HEK293T (cell line): ENCODE results near the gene TMEM225B.
"Not testable (repeated sequence)": the region's sequence is repeated elsewhere in the genome, so short reads cannot be mapped to it uniquely, and the experiment has no call there.

Experiments used
- CTCF ChIA-PET: fragments of 350-600 bp; formaldehyde crosslinking; extraction: SDS; loops from one replicate; lab custom pipeline; 2021; ENCODE audit warnings: antibody characterized with exemption, inconsistent platforms; lab: Yijun Ruan, JAX
- POLR2A ChIA-PET: fragments of 350-600 bp; formaldehyde crosslinking; extraction: SDS; loops from one replicate; lab custom pipeline; 2020; ENCODE audit warnings: antibody characterized with exemption, inconsistent platforms; lab: Yijun Ruan, JAX
- DNase-seq: peaks from one replicate; pipeline ENCODE4 v3.0.0; 2012; ENCODE audit warnings: mixed read lengths; ENCODE audit errors: extremely low spot score
- ARNT ChIP-seq: fragments of 450-650 bp; IDR thresholded peaks from 2 replicates; pipeline ENCODE4 v1.6.1; 2017; ENCODE audit warnings: mild to moderate bottlenecking
- BHLHE40 ChIP-seq: fragments of 450-650 bp; IDR thresholded peaks from 2 replicates; pipeline ENCODE4 v1.6.1; 2016; ENCODE audit warnings: mild to moderate bottlenecking, moderate library complexity, borderline replicate concordance
- CTBP1 ChIP-seq: fragments of 450-650 bp; IDR thresholded peaks from 2 replicates; pipeline ENCODE4 v1.6.1; 2016; ENCODE audit warnings: borderline replicate concordance
- ELF4 ChIP-seq: fragments of 450-650 bp; IDR thresholded peaks from 2 replicates; pipeline ENCODE4 v1.6.1; 2017; ENCODE audit warnings: antibody characterized with exemption
- FOXA1 ChIP-seq: fragments of 450-650 bp; IDR thresholded peaks from 2 replicates; pipeline ENCODE4 v1.6.1; 2016; ENCODE audit warnings: mild to moderate bottlenecking
- FOXK2 ChIP-seq: fragments of 450-650 bp; IDR thresholded peaks from 2 replicates; pipeline ENCODE4 v1.6.1; 2016; ENCODE audit warnings: mild to moderate bottlenecking
- FOXM1 ChIP-seq: fragments of 450-650 bp; IDR thresholded peaks from 2 replicates; pipeline ENCODE4 v1.6.1; 2017; ENCODE audit warnings: mild to moderate bottlenecking, borderline replicate concordance
- HDGF ChIP-seq: fragments of 450-650 bp; IDR thresholded peaks from 2 replicates; pipeline ENCODE4 v1.6.1; 2017; ENCODE audit warnings: antibody characterized with exemption, borderline replicate concordance
- L3MBTL2 ChIP-seq: fragments of 450-650 bp; conservative IDR thresholded peaks from 2 replicates; pipeline ENCODE4 v1.6.1; 2016; ENCODE audit warnings: mild to moderate bottlenecking
- LEF1 ChIP-seq: fragments of 450-650 bp; IDR thresholded peaks from 2 replicates; pipeline ENCODE4 v1.6.1; 2017; ENCODE audit warnings: mild to moderate bottlenecking, borderline replicate concordance
- NFRKB ChIP-seq: fragments of 450-650 bp; IDR thresholded peaks from 2 replicates; pipeline ENCODE4 v1.6.1; 2016; ENCODE audit warnings: mild to moderate bottlenecking, moderate library complexity
- PKNOX1 ChIP-seq: fragments of 450-650 bp; IDR thresholded peaks from 2 replicates; pipeline ENCODE4 v1.6.1; 2016
- SP1 ChIP-seq: fragments of 450-650 bp; IDR thresholded peaks from 2 replicates; pipeline ENCODE4 v1.6.1; 2017
- SUZ12 ChIP-seq: fragments of 450-650 bp; IDR thresholded peaks from 2 replicates; pipeline ENCODE4 v1.6.1; 2016; ENCODE audit warnings: mild to moderate bottlenecking
- TARDBP ChIP-seq: fragments of 450-650 bp; IDR thresholded peaks from 2 replicates; pipeline ENCODE4 v1.6.1; 2016
- ZNF384 ChIP-seq: fragments of 450-650 bp; IDR thresholded peaks from 2 replicates; pipeline ENCODE4 v1.6.1; 2016

Gene TMEM225B

GRCh38 chr7:99644431-99644830, 46.4 kb downstream of the TMEM225B start:
- no peak for DNase-seq
- ChIA-PET CTCF (no interaction called here), POLR2A (interaction anchor here (0.7 kb wide), 1 partner anchor 126 kb away, joined by 3 read pairs; no protein-coding TSS in a partner anchor)
- TF ChIP-seq FOXM1 (no peak), ELF4 (no peak), ZNF384 (no peak), LEF1 (no peak), HDGF (no peak), FOXA1 (no peak), CTBP1 (no peak)

GRCh38 chr7:99645590-99645989, 47.5 kb downstream of the TMEM225B start:
- TF ChIP-seq ARNT (no peak), TARDBP (no peak), HDGF (no peak), FOXK2 (no peak), PKNOX1 (no peak), ZNF384 (no peak)
- ChIA-PET CTCF (interaction anchor here (0.6 kb wide), 1 partner anchor 148 kb away, joined by 3 read pairs; no protein-coding TSS in a partner anchor), POLR2A (no interaction called here)
- DNase-seq = no peak

GRCh38 chr7:99648843-99649242, 50.8 kb downstream of the TMEM225B start:
- no peak for DNase-seq

GRCh38 chr7:99651290-99651689, 53.2 kb downstream of the TMEM225B start:
- ChIA-PET CTCF (no interaction called here), POLR2A (no interaction called here)
- TF ChIP-seq CTBP1 (no peak), FOXK2 (no peak), SUZ12 (no peak), LEF1 (no peak), ZNF384 (no peak), SP1 (no peak), ELF4 (no peak), NFRKB (no peak), HDGF (no peak), L3MBTL2 (no peak), FOXA1 (no peak), ARNT (no peak), PKNOX1 (no peak), FOXM1 (no peak), TARDBP (no peak), BHLHE40 (no peak)
- no peak for DNase-seq

More at GRCh38 chr7:99648843-99649242, 50.8 kb downstream of the TMEM225B start:
- POLR2A ChIA-PET = no interaction called here
- CTCF ChIA-PET = no interaction called here
- TF ChIP-seq ZNF384 = no peak
- TF ChIP-seq ARNT = no peak
- TF ChIP-seq ELF4 = no peak
- TF ChIP-seq TARDBP = no peak
- no peak for TF ChIP-seq CTBP1
- TF ChIP-seq NFRKB = no peak
- no peak for TF ChIP-seq HDGF
- no peak for TF ChIP-seq FOXK2
- no peak for TF ChIP-seq L3MBTL2
- no peak for TF ChIP-seq PKNOX1
- TF ChIP-seq FOXM1 = no peak
- TF ChIP-seq LEF1 = no peak
- TF ChIP-seq SP1 = no peak
- no peak for TF ChIP-seq SUZ12
- no peak for TF ChIP-seq BHLHE40
- TF ChIP-seq FOXA1 = no peak

- ChIA-PET POLR2A (no interaction called here), CTCF (no interaction called here)
- TF ChIP-seq FOXA1 = no peak
- TF ChIP-seq BHLHE40 = no peak
- no peak for TF ChIP-seq ZNF384
- no peak for TF ChIP-seq SUZ12
- no peak for TF ChIP-seq FOXK2
- no peak for TF ChIP-seq PKNOX1
- TF ChIP-seq NFRKB = no peak
- no peak for TF ChIP-seq FOXM1
- TF ChIP-seq L3MBTL2 = no peak
- TF ChIP-seq ARNT = no peak
- no peak for TF ChIP-seq HDGF
- no peak for TF ChIP-seq CTBP1
- no peak for DNase-seq
Observed at GRCh38 chr7:99652671-99653070, 54.6 kb downstream of the TMEM225B start.

GRCh38 chr7:99653269-99653668, 55.2 kb downstream of the TMEM225B start:
- DNase-seq, CTCF ChIA-PET, POLR2A ChIA-PET: not testable (repeated sequence)
